Brain microvascular endothelial cell (primary cell): ENCODE results near the gene CAMK1D.

Experiments
- DNase-seq: peaks from one replicate; pipeline ENCODE4 v3.0.0-alpha.2; 2020
- H3K27ac ChIP-seq: fragments of 250-450 bp; sonication (Bioruptor Pico); 2 replicates; pipeline ENCODE4 v1.5.1; 2020; ENCODE audit warnings: mild to moderate bottlenecking, moderate library complexity
- H3K27me3 ChIP-seq: fragments of 250-450 bp; sonication (Bioruptor Pico); replicated peaks from 2 replicates; pipeline ENCODE4 v1.5.1; 2020; ENCODE audit warnings: mild to moderate bottlenecking
- H3K36me3 ChIP-seq: fragments of 250-450 bp; sonication (Bioruptor Pico); replicated peaks from 2 replicates; pipeline ENCODE4 v1.5.1; 2020; ENCODE audit warnings: mild to moderate bottlenecking
- H3K4me3 ChIP-seq: 2 replicates; pipeline ENCODE4 v1.5.1; 2011; ENCODE audit warnings: low read depth, mild to moderate bottlenecking, control low read depth, low read length, moderate library complexity
- CTCF ChIP-seq: IDR thresholded peaks from 2 replicates; pipeline ENCODE4 v1.5.1; 2011; ENCODE audit warnings: low read depth, mild to moderate bottlenecking, moderate library complexity, low read length, control low read depth, inconsistent platforms; ENCODE audit errors: missing control alignments
- in situ Hi-C: cut with HindIII; loops from 2 replicates; pipeline ENCODE4 v1.10.0; 2017; ENCODE audit warnings: low sequenced_read_pairs, low pct_ligation_motif_present

Gene CAMK1D

DNA sequence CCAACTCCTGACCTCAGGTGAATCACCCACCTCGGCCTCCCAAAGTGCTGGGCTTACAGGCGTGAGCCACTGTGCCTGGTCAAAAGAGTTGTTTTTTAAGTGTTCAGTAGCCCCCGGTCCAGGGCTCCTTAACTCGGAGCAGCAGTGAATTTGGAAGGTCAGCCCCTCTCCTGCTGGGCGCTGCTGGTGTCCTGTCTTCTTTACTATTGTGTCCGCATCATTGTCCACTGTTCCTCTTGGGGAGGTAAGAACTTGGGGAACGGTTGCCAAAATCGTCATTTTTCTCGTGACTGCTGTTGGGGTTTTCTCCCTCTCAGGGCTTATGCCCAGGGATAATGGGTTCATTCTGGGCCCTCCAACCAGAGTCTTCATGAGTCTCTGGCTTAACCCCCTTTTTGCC lies 46.7 kb downstream of the CAMK1D start:
- no peak for DNase-seq
- H3K36me3 ChIP-seq, result no peaks in the 10 kb centered on the region
- in situ Hi-C loops, result no loop called here
- H3K27me3 ChIP-seq, result no peaks in the 10 kb centered on the region
- H3K4me3 ChIP-seq, result no peak overlapping the region
- no peak for TF ChIP-seq CTCF
- no peak overlapping the region for H3K27ac ChIP-seq

DNA sequence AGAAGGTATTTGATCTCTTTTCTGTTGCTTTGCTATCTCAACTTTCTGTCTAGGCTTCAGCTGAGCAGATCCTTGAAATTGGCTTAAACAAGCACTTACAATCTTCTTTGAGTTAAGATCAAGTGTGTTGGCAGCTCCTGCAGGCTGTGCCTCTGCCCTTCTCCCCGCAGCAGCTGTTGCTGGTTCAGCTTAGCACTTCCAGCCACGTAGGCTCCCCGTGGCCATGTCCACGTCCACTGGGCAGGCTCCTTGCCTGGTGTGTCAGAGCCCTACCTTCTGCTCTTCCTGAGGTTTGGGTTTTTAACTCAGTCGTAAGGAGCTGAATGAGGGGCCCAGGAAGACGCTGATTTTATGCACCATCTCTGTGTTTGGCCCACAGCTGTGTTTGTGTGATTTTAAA lies 47.2 kb downstream of the CAMK1D start:
- no peaks in the 10 kb centered on the region for H3K36me3 ChIP-seq
- no peak for DNase-seq
- no peak for TF ChIP-seq CTCF
- H3K4me3 ChIP-seq, result no peak overlapping the region
- H3K27ac ChIP-seq, result no peak overlapping the region
- no peaks in the 10 kb centered on the region for H3K27me3 ChIP-seq
- in situ Hi-C loops, result no loop called here

- TF ChIP-seq CTCF, result no peak
- no peaks in the 10 kb centered on the region for H3K27me3 ChIP-seq
- in situ Hi-C loops, result no loop called here
- no peak for DNase-seq
- H3K36me3 ChIP-seq, result no peaks in the 10 kb centered on the region
- no peak overlapping the region for H3K27ac ChIP-seq
- H3K4me3 ChIP-seq, result no peak overlapping the region
These were observed 48.0 kb downstream of the CAMK1D start for GRCh38 chr10:12397147-12397896.

GRCh38 chr10:12397941-12398340 lies 48.6 kb downstream of the CAMK1D start:
- no peak for DNase-seq
- Histone ChIP-seq H3K27me3 (no peaks in the 10 kb centered on the region), H3K36me3 (no peaks in the 10 kb centered on the region), H3K27ac (no peak overlapping the region), H3K4me3 (no peak overlapping the region)
- no peak for TF ChIP-seq CTCF
- in situ Hi-C loops, result no loop called here

DNA sequence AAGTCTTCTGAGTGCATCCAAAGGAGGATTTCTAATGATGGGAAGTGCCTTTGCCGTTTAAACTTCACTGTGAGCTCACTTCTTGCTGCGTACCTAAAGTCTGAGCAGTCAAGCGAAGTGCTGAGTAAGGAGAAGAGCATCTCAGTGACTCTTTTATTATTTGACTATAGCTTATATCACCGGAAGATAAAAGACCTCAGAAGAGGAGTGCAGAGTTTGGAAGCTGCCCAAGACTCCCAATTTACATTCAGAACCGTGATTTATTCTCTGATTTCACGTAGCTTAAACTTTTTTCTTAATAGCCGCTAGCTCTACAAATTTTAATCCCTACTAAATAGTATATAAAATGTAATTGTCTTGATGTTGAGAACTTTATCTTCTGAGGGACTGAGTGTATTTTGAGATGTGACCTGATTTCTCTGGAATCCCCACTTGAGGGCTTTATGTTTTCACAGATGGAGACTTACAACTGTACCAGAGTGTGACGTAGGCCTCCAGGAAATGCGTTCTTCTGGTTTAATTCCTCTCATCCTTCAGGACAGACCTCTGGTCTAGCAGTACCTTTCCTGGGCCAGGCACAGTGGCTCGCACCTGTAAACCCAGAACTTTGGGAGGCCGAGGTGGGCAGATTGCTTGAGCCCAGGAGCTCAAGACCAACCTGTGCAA lies 51.1 kb downstream of the CAMK1D start:
- peak overlapping the region; percentile 93 for H3K27ac ChIP-seq
- no peaks in the 10 kb centered on the region for H3K27me3 ChIP-seq
- DNase-seq, result peak; percentile 90
- H3K36me3 ChIP-seq, result no peaks in the 10 kb centered on the region
- in situ Hi-C loops, result no loop called here
- H3K4me3 ChIP-seq, result no peak overlapping the region
- no peak for TF ChIP-seq CTCF
